HG02763 (cell line): ENCODE results near the gene JTB.

Source experiments
- ATAC-seq: cut with Tn5 transposase; IDR thresholded peaks from one replicate; pipeline ENCODE4 v1.9.1; 2021; ENCODE audit warnings: mild to moderate bottlenecking, moderate library complexity; ENCODE audit not compliant: unreplicated experiment

The JTB gene

DNA sequence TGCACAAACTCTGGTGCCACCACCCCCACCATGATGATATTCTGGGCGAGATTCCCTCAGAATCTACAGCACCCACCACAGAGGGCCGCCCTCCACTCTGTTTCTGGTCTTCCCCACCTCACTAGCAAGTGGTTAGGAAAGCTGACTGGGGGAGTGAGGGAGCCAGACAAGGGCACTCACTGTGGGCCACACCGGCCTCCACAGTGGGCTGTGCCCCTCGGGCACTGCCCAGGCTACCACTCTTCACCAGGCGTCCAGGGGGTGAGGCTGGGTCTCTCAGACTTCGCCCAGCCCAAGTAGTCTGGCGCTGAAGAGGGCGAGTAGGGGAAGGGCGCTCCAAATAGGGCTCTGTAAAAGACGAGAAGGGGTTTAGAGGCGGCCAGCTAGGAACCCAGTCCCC is 43.5 kb downstream of the JTB start:
- no peak for ATAC-seq

DNA sequence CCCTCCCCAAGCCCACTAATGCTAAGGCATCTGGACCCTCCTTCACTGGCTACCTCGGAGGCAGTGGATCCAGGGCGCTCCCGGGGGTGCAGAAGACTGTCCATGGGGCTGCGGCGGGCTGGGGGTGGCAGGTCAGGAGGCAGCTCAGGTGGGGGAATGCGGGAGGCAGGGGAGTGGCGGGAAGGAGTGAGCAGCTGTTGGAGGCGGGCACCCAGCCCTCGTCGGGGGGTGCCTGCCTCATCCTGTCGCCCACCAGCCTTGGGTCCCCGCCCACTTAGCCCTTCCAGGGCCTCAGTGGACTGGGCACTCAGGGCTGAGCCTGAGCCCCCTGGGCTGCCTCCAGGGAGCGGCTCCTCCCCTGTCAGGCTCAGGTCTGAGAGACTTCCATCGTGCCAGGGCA is 44.0 kb downstream of the JTB start:
- no peak for ATAC-seq

DNA sequence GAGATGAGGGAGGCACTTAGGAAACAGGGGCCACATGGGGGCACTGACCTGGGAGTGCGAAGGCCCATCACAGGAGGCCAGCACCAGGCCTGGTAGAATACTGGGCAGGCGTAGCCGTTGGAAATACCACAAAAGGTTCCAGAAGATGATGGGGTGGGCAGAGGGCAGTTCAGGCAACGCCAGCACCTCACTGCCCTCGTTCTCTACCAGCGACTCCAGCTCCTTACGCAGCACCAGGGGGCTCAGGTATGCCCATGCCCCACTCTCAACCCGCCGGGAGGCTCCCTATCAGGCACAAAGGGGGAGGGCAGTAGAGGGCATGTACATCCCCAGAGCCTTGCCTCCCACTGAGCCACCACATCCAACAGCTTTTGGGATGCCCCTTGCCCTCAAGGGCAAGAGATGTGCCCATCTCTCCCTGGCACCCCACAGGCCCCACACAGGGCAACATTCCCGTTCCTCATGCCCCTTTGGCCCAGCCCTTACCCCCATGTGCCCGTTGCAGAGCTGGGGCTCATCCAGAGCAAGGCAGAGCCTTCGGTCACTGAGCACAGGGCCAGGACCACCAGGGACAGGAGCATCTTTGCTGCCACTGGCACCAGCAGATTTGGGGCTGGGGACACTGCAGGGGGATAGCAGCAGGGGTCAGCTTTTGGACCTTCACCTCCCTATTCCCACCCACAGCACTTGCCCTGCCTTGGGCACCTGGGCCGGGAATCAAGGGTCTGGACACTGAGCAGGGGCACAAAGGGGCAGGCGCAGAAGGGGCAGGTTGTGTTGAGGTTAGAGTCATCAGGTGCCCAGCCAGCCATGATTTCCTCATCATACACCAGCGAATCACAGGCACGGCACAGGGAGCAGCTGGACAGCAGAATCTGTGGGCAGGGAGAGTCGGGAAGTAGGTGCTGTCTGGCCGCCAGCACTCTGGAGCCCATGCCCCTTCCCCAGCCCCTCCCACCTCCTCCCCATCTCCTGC is 45.0 kb downstream of the JTB start:
- ATAC-seq = no peak

DNA sequence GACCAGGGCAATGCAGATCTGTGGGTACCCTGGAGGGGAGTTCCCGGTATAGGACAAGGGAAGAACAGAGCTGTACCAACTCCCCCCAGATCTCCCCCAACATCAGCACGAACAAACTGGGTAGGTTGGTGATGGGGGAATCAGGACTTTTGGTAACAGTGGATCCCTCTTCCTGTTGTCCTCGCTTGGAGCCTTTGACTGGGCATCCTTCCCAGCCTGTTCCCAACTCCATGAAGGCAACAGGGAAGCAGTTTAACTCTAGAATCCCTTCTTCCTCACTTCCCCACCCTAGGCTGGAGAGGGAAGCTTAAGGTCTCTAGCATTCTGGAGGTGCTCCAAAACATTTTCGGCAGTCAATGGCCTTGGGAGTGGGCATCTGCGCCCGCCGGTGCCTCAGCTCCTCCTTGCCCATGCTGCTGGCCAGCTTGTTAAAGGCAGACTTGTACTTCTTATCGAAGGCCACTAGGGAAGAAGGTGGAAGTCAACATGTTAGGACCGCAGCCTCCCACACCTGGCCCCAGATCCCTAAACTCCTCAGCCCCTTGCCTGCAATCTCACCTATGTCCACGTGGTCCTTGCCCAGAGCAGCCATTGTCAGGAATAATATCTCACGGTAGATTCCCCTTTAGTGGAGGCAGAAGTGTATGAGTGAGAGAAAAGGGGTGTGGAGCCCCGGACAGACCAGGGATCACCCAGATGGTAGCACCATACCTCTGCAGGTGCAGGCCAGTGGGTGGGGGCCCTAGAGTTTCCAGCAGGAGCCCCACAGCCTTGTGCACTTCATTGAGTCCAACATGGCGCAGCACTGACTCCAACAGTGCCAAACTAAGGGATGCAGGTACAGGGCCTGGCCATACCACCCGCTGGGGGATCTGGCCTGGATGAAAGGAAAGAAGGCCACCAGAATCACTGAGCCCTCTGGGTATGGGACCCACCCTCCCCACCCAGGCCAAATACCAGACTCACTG is 47.2 kb downstream of the JTB start:
- ATAC-seq = no peak

DNA sequence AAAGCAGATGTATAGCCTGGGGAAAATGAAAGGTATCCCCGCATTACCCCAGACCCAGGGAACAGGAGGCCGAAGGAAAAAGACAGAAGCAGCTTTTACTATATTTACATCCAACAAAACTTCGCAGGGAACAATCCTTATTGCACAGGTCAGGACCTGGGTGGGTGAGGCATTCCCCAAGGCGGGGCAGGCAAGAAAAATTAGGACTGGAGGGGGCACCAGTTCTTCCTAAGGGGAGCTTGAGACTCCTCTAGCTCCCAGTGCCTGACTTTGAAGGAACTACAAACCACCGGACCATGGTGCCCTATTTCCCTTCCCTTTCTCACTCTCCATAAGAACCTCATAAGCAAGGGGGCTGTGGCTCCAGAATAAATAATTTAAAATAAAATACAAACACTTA is 48.0 kb downstream of the JTB start:
- ATAC-seq = no peak

DNA sequence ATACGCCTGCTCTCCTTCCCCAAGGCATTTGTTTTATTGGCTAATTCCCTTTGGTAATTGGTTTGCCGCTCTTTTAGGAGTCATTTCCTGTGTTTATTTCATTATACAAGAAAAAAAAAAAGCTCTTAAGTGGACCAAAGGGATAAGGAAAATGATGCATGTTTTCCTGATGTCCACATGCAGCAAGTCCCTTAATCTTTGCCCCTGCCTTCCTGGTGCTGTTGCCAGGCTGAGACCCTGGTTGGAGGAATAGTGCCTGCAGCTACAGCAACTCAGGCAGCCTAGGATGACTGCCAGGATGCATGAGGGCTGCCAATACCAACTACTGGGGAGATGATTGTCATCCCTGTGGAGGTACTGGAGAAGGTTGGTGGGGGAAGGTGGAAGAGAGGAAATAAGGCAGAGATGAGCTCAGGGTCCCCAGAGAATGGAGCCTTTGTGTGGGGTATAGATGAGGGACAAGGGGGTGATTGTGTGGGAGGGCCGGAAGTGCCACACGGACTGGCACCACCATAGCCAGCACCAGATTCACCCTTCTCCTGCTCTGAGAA is 48.6 kb downstream of the JTB start:
- ATAC-seq = no peak

GRCh38 chr1:153928245-153928644 is 49.2 kb downstream of the JTB start:
- ATAC-seq = no peak

- ATAC-seq = no peak
These were observed 51.1 kb downstream of the JTB start for GRCh38 chr1:153926405-153926804.
